H9 (cell line): ENCODE data around the gene FADS2. TPM values are rescaled to one million over a fixed set of nuclear protein-coding genes. Genes with fewer than 3 reads are reported as not detected.

Source experiments
- DNase-seq: peaks from one replicate; pipeline ENCODE4 v3.0.0-alpha.2; 2017
- H2AFZ ChIP-seq: one replicate; pipeline ENCODE4 v1.6.1; 2013; ENCODE audit warnings: mild to moderate bottlenecking, low read length, control low read depth, moderate library complexity
- H2AK5ac ChIP-seq: 2 replicates; pipeline ENCODE4 v1.6.1; 2013; ENCODE audit warnings: low read length, control low read depth, mixed read lengths; ENCODE audit not compliant: insufficient read length
- H2BK120ac ChIP-seq: one replicate; pipeline ENCODE4 v1.6.1; 2013; ENCODE audit warnings: low read depth, mild to moderate bottlenecking, low read length, control low read depth, inconsistent platforms; ENCODE audit not compliant: poor library complexity, severe bottlenecking
- H2BK12ac ChIP-seq: 2 replicates; pipeline ENCODE4 v1.6.1; 2013; ENCODE audit warnings: low read length, control low read depth, mixed read lengths, low read depth; ENCODE audit not compliant: insufficient read length
- H2BK15ac ChIP-seq: 2 replicates; pipeline ENCODE4 v1.6.1; 2013; ENCODE audit warnings: low read depth, low read length, control low read depth
- H2BK20ac ChIP-seq: one replicate; pipeline ENCODE4 v1.6.1; 2013; ENCODE audit warnings: low read depth, mild to moderate bottlenecking, low read length, control low read depth, inconsistent platforms; ENCODE audit not compliant: poor library complexity, severe bottlenecking
- H2BK5ac ChIP-seq: 2 replicates; pipeline ENCODE4 v1.6.1; 2013; ENCODE audit warnings: low read length, control low read depth, mixed read lengths; ENCODE audit not compliant: insufficient read length
- H3K14ac ChIP-seq: 2 replicates; pipeline ENCODE4 v1.6.1; 2013; ENCODE audit warnings: low read length, control low read depth; ENCODE audit not compliant: insufficient read depth
- H3K18ac ChIP-seq: 2 replicates; pipeline ENCODE4 v1.6.1; 2013; ENCODE audit warnings: low read depth, mild to moderate bottlenecking, mixed read lengths, low read length, control low read depth; ENCODE audit not compliant: insufficient read length
- H3K23ac ChIP-seq: 2 replicates; pipeline ENCODE4 v1.6.1; 2013; ENCODE audit warnings: low read length, control low read depth, mixed read lengths, low read depth; ENCODE audit not compliant: insufficient read length
- H3K23me2 ChIP-seq: 2 replicates; pipeline ENCODE4 v1.6.1; 2013; ENCODE audit warnings: low read depth, mild to moderate bottlenecking, mixed read lengths, low read length, control low read depth; ENCODE audit not compliant: insufficient read length, poor library complexity, severe bottlenecking
- H3K27ac ChIP-seq: 2 replicates; pipeline ENCODE4 v1.5.1; 2013; ENCODE audit warnings: low read length, control low read depth, mixed read lengths, low read depth; ENCODE audit not compliant: insufficient read length
- H3K27me3 ChIP-seq: 2 replicates; pipeline ENCODE4 v1.6.1; 2013; ENCODE audit warnings: low read length, control low read depth, inconsistent platforms; ENCODE audit not compliant: insufficient read depth
- H3K4ac ChIP-seq: 2 replicates; pipeline ENCODE4 v1.6.1; 2013; ENCODE audit warnings: low read depth, mild to moderate bottlenecking, control low read depth, inconsistent platforms, low read length, moderate library complexity
- H3K4me1 ChIP-seq: 2 replicates; pipeline ENCODE4 v1.6.1; 2013; ENCODE audit warnings: low read length, control low read depth, inconsistent platforms; ENCODE audit not compliant: insufficient read depth
- H3K4me2 ChIP-seq: 2 replicates; pipeline ENCODE4 v1.6.1; 2013; ENCODE audit warnings: low read length, control low read depth, mixed read lengths; ENCODE audit not compliant: insufficient read length, insufficient read depth
- H3K56ac ChIP-seq: 2 replicates; pipeline ENCODE4 v1.6.1; 2013; ENCODE audit warnings: low read depth, mild to moderate bottlenecking, mixed read lengths, low read length, control low read depth; ENCODE audit not compliant: insufficient read length
- H3K79me1 ChIP-seq: 2 replicates; pipeline ENCODE4 v1.6.1; 2013; ENCODE audit warnings: low read depth, mild to moderate bottlenecking, moderate library complexity, low read length, control low read depth, inconsistent platforms; ENCODE audit not compliant: insufficient read depth, poor library complexity, severe bottlenecking
- H3K79me2 ChIP-seq: 2 replicates; pipeline ENCODE4 v1.6.1; 2013; ENCODE audit warnings: low read length, control low read depth, inconsistent platforms; ENCODE audit not compliant: insufficient read depth
- H3K9ac ChIP-seq: 2 replicates; pipeline ENCODE4 v1.6.1; 2013; ENCODE audit warnings: low read length, control low read depth, mixed read lengths; ENCODE audit not compliant: insufficient read length; ENCODE audit errors: extremely low read depth
- H3K9me3 ChIP-seq: one replicate; pipeline ENCODE4 v1.6.1; 2013; ENCODE audit warnings: low read depth, low read length, inconsistent platforms; ENCODE audit not compliant: control insufficient read depth
- H3T11ph ChIP-seq: one replicate; pipeline ENCODE4 v1.6.1; 2013; ENCODE audit warnings: mild to moderate bottlenecking, low read length, control low read depth, inconsistent platforms
- H4K20me1 ChIP-seq: one replicate; pipeline ENCODE4 v1.6.1; 2013; ENCODE audit not compliant: control insufficient read depth, insufficient read length, insufficient read depth
- H4K5ac ChIP-seq: 2 replicates; pipeline ENCODE4 v1.6.1; 2013; ENCODE audit warnings: low read depth, mild to moderate bottlenecking, mixed read lengths, low read length, control low read depth; ENCODE audit not compliant: insufficient read length
- H4K8ac ChIP-seq: replicated peaks from 2 replicates; pipeline ENCODE4 v1.6.1; 2013; ENCODE audit warnings: low read length, control low read depth, mixed read lengths, low read depth; ENCODE audit not compliant: insufficient read length
- H4K91ac ChIP-seq: 2 replicates; pipeline ENCODE4 v1.6.1; 2013; ENCODE audit warnings: low read depth, mild to moderate bottlenecking, moderate library complexity, mixed read lengths, low read length, control low read depth; ENCODE audit not compliant: insufficient read length
- H3K27ac Mint-ChIP-seq, 3 experiments: 2 replicates in 2 of 3; 3 replicates in 1 of 3; pipeline ENCODE4 v1.8.0; 2020 to 2021; ENCODE audit warnings: mixed read lengths in 3 of 3, mild to moderate bottlenecking in 1 of 3, moderate library complexity in 1 of 3
- H3K27me3 Mint-ChIP-seq: 2 replicates; pipeline ENCODE4 v1.8.0; 2021; ENCODE audit warnings: low read depth, mild to moderate bottlenecking, moderate library complexity, mixed read lengths
- H3K36me3 Mint-ChIP-seq, 3 experiments: 2 replicates in 2 of 3; 3 replicates in 1 of 3; pipeline ENCODE4 v1.8.0; 2020 to 2021; ENCODE audit warnings: low read depth in 3 of 3, mixed read lengths in 3 of 3; ENCODE audit not compliant: insufficient read depth in 1 of 3
- H3K4me1 Mint-ChIP-seq, 2 experiments: 2 replicates each; pipeline ENCODE4 v1.8.0; 2020; ENCODE audit warnings: mixed read lengths in 2 of 2
- H3K4me3 Mint-ChIP-seq, 2 experiments: 2 replicates in 1 of 2; 3 replicates in 1 of 2; pipeline ENCODE4 v1.8.0; 2020 to 2021; ENCODE audit warnings: mild to moderate bottlenecking in 2 of 2, mixed read lengths in 2 of 2, moderate library complexity in 1 of 2
- H3K9me3 Mint-ChIP-seq, 2 experiments: 2 replicates in 1 of 2; 3 replicates in 1 of 2; pipeline ENCODE4 v1.8.0; 2020; ENCODE audit warnings: mild to moderate bottlenecking in 2 of 2, mixed read lengths in 2 of 2, moderate library complexity in 1 of 2
- CTCF ChIP-seq: fragments of 200-600 bp; sonication (generic); conservative IDR thresholded peaks from 3 replicates; pipeline ENCODE4 v1.8.0; 2021; ENCODE audit warnings: antibody characterized with exemption, mild to moderate bottlenecking
- WGBS: extraction: QIAGEN DNeasy Blood & Tissue Kit; methylation state at CpG from one replicate; pipeline ENCODE4 v1.1.7; 2013; ENCODE audit warnings: missing lambda C conversion rate, low lambda C conversion rate, mixed read lengths; ENCODE audit not compliant: insufficient read length; ENCODE audit errors: extremely low coverage; 5-methylcytosine and 5-hydroxymethylcytosine counted together
- total RNA-seq: library from RNA; stranded (reverse); gene quantifications from 2 replicates; pipeline ENCODE4 v1.2.1, GENCODE V29; 2021

The FADS2 gene
- total RNA-seq, 1 experiment from 2014 or later, result 322 TPM

- H2BK5ac ChIP-seq, result no peak overlapping the region
- no peak for TF ChIP-seq CTCF
- H3K4me1 ChIP-seq, result no peaks in the 10 kb centered on the region; the same call in 1 of the 2 replicates
- no peak overlapping the region for H4K91ac ChIP-seq
- H3K79me2 ChIP-seq, result no peaks in the 10 kb centered on the region
- H3K79me1 ChIP-seq, result no peaks in the 10 kb centered on the region
- H3K4ac ChIP-seq, result no peak overlapping the region
- DNase-seq, result no peak
- H2BK12ac ChIP-seq, result no peak overlapping the region
- H2BK120ac ChIP-seq, result no peak overlapping the region
- H3K9me3 ChIP-seq, result no peaks in the 10 kb centered on the region
- no peak overlapping the region for H3K56ac ChIP-seq
- no peak overlapping the region for H2BK15ac ChIP-seq
- peaks cover 27% of the 10 kb centered on the region for H3K27me3 Mint-ChIP-seq
- peak overlapping the region in 1 of 3 experiments; percentile 11; a peak in 2 of 7 replicates for H3K27ac Mint-ChIP-seq
- H4K20me1 ChIP-seq, result no peaks in the 10 kb centered on the region
- H3K9ac ChIP-seq, result no peak overlapping the region
- H3K18ac ChIP-seq, result no peak overlapping the region
- H2BK20ac ChIP-seq, result no peak overlapping the region
- no peaks in the 10 kb centered on the region for H3K9me3 Mint-ChIP-seq
- H3K23ac ChIP-seq, result no peak overlapping the region
- no peak overlapping the region; the same call in 1 of the 2 replicates for H3K14ac ChIP-seq
- H3K27me3 ChIP-seq, result no peaks in the 10 kb centered on the region; the same call in 1 of the 2 replicates
- H3K4me1 Mint-ChIP-seq, result peaks cover 7 to 25% of the 10 kb centered on the region in 2 experiments
- no peaks in the 10 kb centered on the region for H3K36me3 Mint-ChIP-seq
- H4K5ac ChIP-seq, result no peak overlapping the region
- H3K27ac ChIP-seq, result no peak overlapping the region
- no peak overlapping the region for H3T11ph ChIP-seq
- no CpG with 5 or more reads among the region's 17 CpGs for WGBS
- H3K4me2 ChIP-seq, result no peak overlapping the region
- no peak overlapping the region for H2AK5ac ChIP-seq
- no peak overlapping the region for H2AFZ ChIP-seq
- no peak overlapping the region for H4K8ac ChIP-seq
- no peak overlapping the region for H3K4me3 Mint-ChIP-seq
- H3K23me2 ChIP-seq, result peaks cover 1% of the 10 kb centered on the region
These were observed 83.8 kb downstream of the FADS2 start for GRCh38 chr11:61911701-61912529.
